OCI-LY1 (cell line): ENCODE results near the gene PTPRQ.

Experiments
- H2AFZ ChIP-seq: fragments of 200-600 bp; sonication (generic), shearing (Covaris generic); 2 replicates; pipeline ENCODE4 v1.6.0; 2014; ENCODE audit warnings: antibody characterized with exemption, mild to moderate bottlenecking, low read length
- H3F3A ChIP-seq: fragments of 200-600 bp; sonication (generic), shearing (Covaris generic); 2 replicates; pipeline ENCODE4 v1.6.0; 2014; ENCODE audit warnings: mild to moderate bottlenecking, antibody characterized with exemption, low read length, moderate library complexity; ENCODE audit not compliant: insufficient read depth
- H3K27ac ChIP-seq: fragments of 200-600 bp; sonication (generic); 2 replicates; pipeline ENCODE4 v1.5.1; 2014; ENCODE audit warnings: low read length, mixed run types, mild to moderate bottlenecking, low read depth; ENCODE audit not compliant: poor library complexity, severe bottlenecking
- H3K27me3 ChIP-seq: fragments of 200-600 bp; sonication (generic); 2 replicates; pipeline ENCODE4 v1.6.0; 2014; ENCODE audit warnings: antibody characterized with exemption, mild to moderate bottlenecking, low read length, moderate library complexity; ENCODE audit not compliant: insufficient read depth
- H3K36me3 ChIP-seq: fragments of 200-600 bp; sonication (generic); 2 replicates; pipeline ENCODE4 v1.6.1; 2014; ENCODE audit warnings: mild to moderate bottlenecking, antibody characterized with exemption, low read length, moderate library complexity, mixed read lengths; ENCODE audit not compliant: insufficient read depth
- H3K4me1 ChIP-seq: fragments of 200-600 bp; sonication (generic); 2 replicates; pipeline ENCODE4 v1.5.1; 2014; ENCODE audit warnings: mild to moderate bottlenecking, low read length, moderate library complexity; ENCODE audit not compliant: insufficient read depth, severe bottlenecking
- H3K4me2 ChIP-seq: fragments of 200-600 bp; sonication (generic), shearing (Covaris generic); 2 replicates; pipeline ENCODE4 v1.6.1; 2014; ENCODE audit warnings: low read length
- H3K4me3 ChIP-seq: fragments of 200-600 bp; sonication (generic); 2 replicates; pipeline ENCODE4 v1.5.1; 2014; ENCODE audit warnings: low read length, low read depth, mild to moderate bottlenecking, mixed read lengths; ENCODE audit not compliant: poor library complexity, severe bottlenecking
- H3K79me2 ChIP-seq: fragments of 200-600 bp; shearing (Covaris generic); 2 replicates; pipeline ENCODE4 v1.6.1; 2016; ENCODE audit warnings: mixed run types, low read length, mixed read lengths; ENCODE audit not compliant: insufficient read depth
- H3K9ac ChIP-seq: fragments of 200-600 bp; sonication (generic), shearing (Covaris generic); 2 replicates; pipeline ENCODE4 v1.6.1; 2014; ENCODE audit warnings: mild to moderate bottlenecking, low read length, mixed read lengths
- H3K9me2 ChIP-seq: fragments of 200-600 bp; sonication (generic), shearing (Covaris generic); 2 replicates; pipeline ENCODE4 v1.6.1; 2014; ENCODE audit warnings: low read depth, mild to moderate bottlenecking, low read length, mixed read lengths
- H3K9me3 ChIP-seq: fragments of 200-600 bp; shearing (Covaris generic); 2 replicates; pipeline ENCODE4 v1.6.1; 2014; ENCODE audit warnings: low read length, mixed read lengths
- H4K20me1 ChIP-seq: fragments of 200-600 bp; sonication (generic), shearing (Covaris generic); 2 replicates; pipeline ENCODE4 v1.6.0; 2016; ENCODE audit warnings: mild to moderate bottlenecking, low read length; ENCODE audit not compliant: insufficient read depth
- CTCF ChIP-seq: fragments of 200-600 bp; sonication (generic), shearing (Covaris generic); IDR thresholded peaks from 2 replicates; pipeline ENCODE4 v1.5.1; 2017; ENCODE audit warnings: mild to moderate bottlenecking, antibody characterized with exemption, low read length, moderate library complexity, mixed read lengths
- EZH2 ChIP-seq: fragments of 200-600 bp; sonication (generic), shearing (Covaris generic); IDR thresholded peaks from 2 replicates; pipeline ENCODE4 v1.8.0; 2017; ENCODE audit warnings: borderline replicate concordance, mixed run types, mild to moderate bottlenecking, antibody characterized with exemption, low read length, moderate library complexity, mixed read lengths

The PTPRQ gene

DNA sequence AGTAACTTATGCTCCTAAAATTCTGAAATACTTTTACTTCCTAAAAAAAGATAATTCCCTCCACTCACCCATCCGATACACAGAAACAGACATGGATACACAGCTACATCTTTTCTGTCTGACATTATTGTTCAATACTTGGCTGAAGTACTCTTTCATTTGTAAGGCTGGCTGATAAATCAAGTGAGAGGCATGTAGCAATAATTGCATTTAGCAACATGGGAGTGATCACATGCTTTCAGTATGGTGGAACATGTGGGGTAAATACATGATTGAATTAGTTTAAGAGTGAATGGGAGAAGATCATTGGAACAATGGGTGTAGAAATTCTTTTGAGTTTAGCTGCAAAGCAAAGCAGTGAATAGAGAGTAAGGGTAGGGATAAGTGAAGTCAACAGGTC, 25.6 kb downstream of the PTPRQ start:
- H3K36me3 ChIP-seq = no peaks in the 10 kb centered on the region

DNA sequence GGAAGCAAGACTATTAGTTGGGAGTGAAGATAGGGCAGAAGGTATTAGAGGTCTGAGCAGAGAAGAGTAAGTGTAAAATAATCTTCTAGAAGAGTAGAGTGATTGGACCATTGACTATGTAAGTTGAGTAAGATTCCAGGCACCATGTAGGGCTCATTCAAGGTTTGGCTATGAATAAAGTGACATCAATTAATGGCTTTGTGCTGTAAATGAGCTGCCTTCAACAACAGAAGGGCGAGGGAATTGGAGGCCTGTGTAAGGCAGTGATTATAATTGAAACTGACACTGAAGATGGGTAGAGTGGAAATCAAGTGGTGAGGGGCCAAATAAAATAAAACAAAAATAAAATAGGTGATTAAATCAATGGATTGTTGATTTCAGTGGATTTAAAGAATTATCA, 26.4 kb downstream of the PTPRQ start:
- no peak overlapping the region for H3K4me3 ChIP-seq
- TF ChIP-seq CTCF (no peak), EZH2 (no peak)
- H4K20me1 ChIP-seq = no peaks in the 10 kb centered on the region
- no peaks in the 10 kb centered on the region for H3F3A ChIP-seq
- H2AFZ ChIP-seq = no peak overlapping the region
- H3K27ac ChIP-seq = no peak overlapping the region
- no peak overlapping the region for H3K9ac ChIP-seq
- H3K36me3 ChIP-seq = no peaks in the 10 kb centered on the region
- no peaks in the 10 kb centered on the region for H3K9me2 ChIP-seq
- H3K27me3 ChIP-seq = no peaks in the 10 kb centered on the region
- no peaks in the 10 kb centered on the region for H3K4me1 ChIP-seq
- H3K9me3 ChIP-seq = no peaks in the 10 kb centered on the region
- H3K79me2 ChIP-seq = no peaks in the 10 kb centered on the region
- H3K4me2 ChIP-seq = no peak overlapping the region

More for the DNA sequence above, 25.6 kb downstream of the PTPRQ start:
- no peaks in the 10 kb centered on the region for H3K4me1 ChIP-seq
- no peaks in the 10 kb centered on the region for H3K9me2 ChIP-seq
- no peaks in the 10 kb centered on the region for H3F3A ChIP-seq
- H3K9me3 ChIP-seq = no peaks in the 10 kb centered on the region
- TF ChIP-seq CTCF (no peak), EZH2 (no peak)
- H3K27me3 ChIP-seq = no peaks in the 10 kb centered on the region
- H4K20me1 ChIP-seq = no peaks in the 10 kb centered on the region
- no peak overlapping the region for H2AFZ ChIP-seq
- H3K27ac ChIP-seq = no peak overlapping the region
- H3K79me2 ChIP-seq = no peaks in the 10 kb centered on the region
- H3K4me3 ChIP-seq = no peak overlapping the region
- H3K9ac ChIP-seq = no peak overlapping the region
- H3K4me2 ChIP-seq = no peak overlapping the region

DNA sequence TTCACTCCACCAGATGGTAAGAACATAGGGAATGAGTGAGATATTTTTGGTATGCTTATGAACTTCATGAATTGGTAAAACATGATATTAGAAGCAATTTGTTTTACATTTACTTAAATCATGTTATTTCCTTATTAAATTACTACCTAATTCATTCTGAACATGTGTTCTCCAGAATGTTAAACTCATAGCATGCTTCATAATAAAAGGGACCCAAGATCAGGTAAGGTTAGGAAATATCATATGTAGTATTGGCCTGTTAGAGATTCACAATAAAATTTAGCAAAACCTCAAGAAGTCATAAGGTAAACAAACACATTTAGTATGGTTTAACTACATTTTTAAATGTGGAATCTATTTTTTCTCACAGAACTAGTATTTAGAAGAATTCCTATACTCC, 28.2 kb downstream of the PTPRQ start:
- Histone ChIP-seq H3K27me3 (no peaks in the 10 kb centered on the region), H2AFZ (no peak overlapping the region), H3K79me2 (no peaks in the 10 kb centered on the region), H3K27ac (no peak overlapping the region), H3K4me1 (no peaks in the 10 kb centered on the region), H3K4me2 (no peak overlapping the region), H4K20me1 (no peaks in the 10 kb centered on the region), H3K36me3 (no peaks in the 10 kb centered on the region), H3F3A (no peaks in the 10 kb centered on the region), H3K9ac (no peak overlapping the region), H3K9me2 (no peaks in the 10 kb centered on the region), H3K9me3 (no peaks in the 10 kb centered on the region), H3K4me3 (no peak overlapping the region)
- TF ChIP-seq CTCF (no peak), EZH2 (no peak)
